Peyer's patch (tissue), 4 donors: Measurements from ENCODE around the gene OSCP1.

Experiments
- POLR2A ChIP-seq, 2 donors: fragments of 450-650 bp; IDR thresholded peaks; one replicate each; pipeline ENCODE4 v1.5.1; 2017; ENCODE audit warnings: antibody characterized with exemption in 2 of 2, mild to moderate bottlenecking in 2 of 2, moderate library complexity in 2 of 2
- TF ChIP-seq, protein P1 (sequence below), 6 experiments: fragments of 450-650 bp in 4 of 6; fragments of 200-600 bp in 2 of 6; sonication (generic) in 1 of 6; IDR thresholded peaks; one replicate each; pipeline ENCODE4 v1.5.1; 2017 to 2019; ENCODE audit warnings: antibody characterized with exemption in 6 of 6, mild to moderate bottlenecking in 3 of 6, moderate library complexity in 1 of 6

GRCh38 chr1:36492491-36492890 is 42.2 kb upstream of the OSCP1 start:
- TF ChIP-seq, protein P1, sequence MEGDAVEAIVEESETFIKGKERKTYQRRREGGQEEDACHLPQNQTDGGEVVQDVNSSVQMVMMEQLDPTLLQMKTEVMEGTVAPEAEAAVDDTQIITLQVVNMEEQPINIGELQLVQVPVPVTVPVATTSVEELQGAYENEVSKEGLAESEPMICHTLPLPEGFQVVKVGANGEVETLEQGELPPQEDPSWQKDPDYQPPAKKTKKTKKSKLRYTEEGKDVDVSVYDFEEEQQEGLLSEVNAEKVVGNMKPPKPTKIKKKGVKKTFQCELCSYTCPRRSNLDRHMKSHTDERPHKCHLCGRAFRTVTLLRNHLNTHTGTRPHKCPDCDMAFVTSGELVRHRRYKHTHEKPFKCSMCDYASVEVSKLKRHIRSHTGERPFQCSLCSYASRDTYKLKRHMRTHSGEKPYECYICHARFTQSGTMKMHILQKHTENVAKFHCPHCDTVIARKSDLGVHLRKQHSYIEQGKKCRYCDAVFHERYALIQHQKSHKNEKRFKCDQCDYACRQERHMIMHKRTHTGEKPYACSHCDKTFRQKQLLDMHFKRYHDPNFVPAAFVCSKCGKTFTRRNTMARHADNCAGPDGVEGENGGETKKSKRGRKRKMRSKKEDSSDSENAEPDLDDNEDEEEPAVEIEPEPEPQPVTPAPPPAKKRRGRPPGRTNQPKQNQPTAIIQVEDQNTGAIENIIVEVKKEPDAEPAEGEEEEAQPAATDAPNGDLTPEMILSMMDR (IDR thresholded peaks at IDR 0.05) = no peak
- TF ChIP-seq POLR2A (IDR thresholded peaks at IDR 0.05) = no peak
